K562 (cell line): ENCODE results near the gene ZNF618. TPM values are rescaled to one million over a fixed set of nuclear protein-coding genes. Genes with fewer than 3 reads are reported as not detected.

ENCODE experiments used
- ATAC-seq: fragments of 200-7000 bp; cut with Tn5 transposase; 3 replicates; pipeline ENCODE4 v1.9.1; 2020; ENCODE audit warnings: moderate library complexity
- BruUV-seq: library from RNA; stranded (reverse); fragments of 400-500 nt; replicated peaks from 2 replicates; lab custom pipeline; 2021; lab: Mats Ljungman, UMichigan
- CTCF ChIA-PET: fragments of 300-600 bp; formaldehyde crosslinking; extraction: SDS; loops from one replicate; lab custom pipeline; 2021; ENCODE audit warnings: low intra/inter-chr PET ratio; lab: Yijun Ruan, JAX
- POLR2A ChIA-PET: fragments of 300-600, 350-650 bp; sonication (Branson Sonifier 250); formaldehyde crosslinking; extraction: SDS; loops from one replicate; lab custom pipeline; 2021; ENCODE audit warnings: antibody characterized with exemption, inconsistent platforms; lab: Yijun Ruan, JAX
- DNase-seq, 4 experiments: peaks; one replicate each; pipeline versions ENCODE4 v3.0.0 to v3.0.0-alpha.2; 2011 to 2018; ENCODE audit warnings: low spot score in 3 of 4, mixed read lengths in 3 of 4; ENCODE audit errors: extremely low read depth in 1 of 4
- FAIRE-seq: peaks from 2 replicates; lab custom pipeline; 2011; peaks lifted over from hg19 to GRCh38; lab: Jason Lieb, UNC
- H2AFZ ChIP-seq: 2 replicates; pipeline ENCODE4 v1.6.0; 2011; ENCODE audit warnings: low read depth, low read length, control low read depth, inconsistent platforms
- H3K27ac ChIP-seq: fragments of 200-600 bp; 3 replicates; pipeline ENCODE4 v1.8.0; 2011; ENCODE audit warnings: low read depth, mild to moderate bottlenecking, control low read depth, inconsistent platforms, low read length, moderate library complexity, mixed read lengths; ENCODE audit errors: extremely low read depth
- H3K27me3 ChIP-seq, 2 experiments: fragments of 300-600 bp in 1 of 2; 2 replicates in 1 of 2; 3 replicates in 1 of 2; pipeline versions ENCODE4 v1.6.0 to v1.8.0; 2011; ENCODE audit warnings: inconsistent platforms in 2 of 2, low read length in 2 of 2, mild to moderate bottlenecking in 1 of 2, mixed read lengths in 1 of 2, moderate library complexity in 1 of 2; ENCODE audit not compliant: control insufficient read depth in 2 of 2, insufficient read depth in 2 of 2
- H3K36me3 ChIP-seq: fragments of 300-600 bp; 3 replicates; pipeline ENCODE4 v1.8.0; 2011; ENCODE audit warnings: mild to moderate bottlenecking, low read length, inconsistent platforms; ENCODE audit not compliant: control insufficient read depth, insufficient read depth
- H3K4me1 ChIP-seq, 2 experiments: fragments of 200-600 bp in 1 of 2; replicated peaks in 1 of 2; 2 replicates in 1 of 2; 3 replicates in 1 of 2; pipeline versions ENCODE4 v1.5.1 to v1.8.0; 2011; ENCODE audit warnings: inconsistent platforms in 2 of 2, low read length in 2 of 2, mild to moderate bottlenecking in 1 of 2, mixed read lengths in 1 of 2, moderate library complexity in 1 of 2; ENCODE audit not compliant: control insufficient read depth in 2 of 2, insufficient read depth in 2 of 2
- H3K4me2 ChIP-seq: 2 replicates; pipeline ENCODE4 v1.6.1; 2011; ENCODE audit warnings: low read length, control low read depth, inconsistent platforms, mixed read lengths; ENCODE audit not compliant: insufficient read depth
- H3K4me3 ChIP-seq: fragments of 200-600 bp; sonication (generic), shearing (Covaris generic); 2 replicates; pipeline ENCODE4 v1.5.1; 2016; ENCODE audit warnings: control low read depth, inconsistent platforms
- H3K79me2 ChIP-seq: fragments of 200-600 bp; 3 replicates; pipeline ENCODE4 v1.8.0; 2011; ENCODE audit warnings: low read length, inconsistent platforms; ENCODE audit not compliant: control insufficient read depth, insufficient read depth
- H3K9ac ChIP-seq, 2 experiments: 2 replicates each; pipeline versions ENCODE4 v1.6.0 to v1.6.1; 2011; ENCODE audit warnings: low read depth in 2 of 2, low read length in 2 of 2, control low read depth in 1 of 2, inconsistent platforms in 1 of 2, mild to moderate bottlenecking in 1 of 2, mixed read lengths in 1 of 2; ENCODE audit not compliant: insufficient read depth in 1 of 2
- H3K9me1 ChIP-seq: one replicate; pipeline ENCODE4 v1.6.0; 2011; ENCODE audit warnings: inconsistent platforms, mild to moderate bottlenecking, low read length, moderate library complexity; ENCODE audit not compliant: control insufficient read depth, insufficient read depth
- H3K9me3 ChIP-seq: replicated peaks from 2 replicates; pipeline ENCODE4 v1.5.1; 2011; ENCODE audit warnings: low read depth, low read length, inconsistent platforms; ENCODE audit not compliant: control insufficient read depth, insufficient read depth
- H4K20me1 ChIP-seq: replicated peaks from 2 replicates; pipeline ENCODE4 v1.6.1; 2011; ENCODE audit warnings: low read length, inconsistent platforms, mixed read lengths; ENCODE audit not compliant: control insufficient read depth, insufficient read depth
- E2F5 ChIP-seq: sonication (generic); formaldehyde crosslinking; IDR thresholded peaks from 2 replicates; pipeline ENCODE4 v1.8.0; 2022; ENCODE audit warnings: mild to moderate bottlenecking, missing genetic modification reagents
- MEIS2 ChIP-seq: fragments of 450-650 bp; IDR thresholded peaks from 2 replicates; pipeline ENCODE4 v1.6.1; 2014; ENCODE audit warnings: mild to moderate bottlenecking; ENCODE audit not compliant: partially characterized antibody
- PBX2 ChIP-seq, 2 experiments: IDR thresholded peaks in 1 of 2; conservative IDR thresholded peaks in 1 of 2; 2 replicates each; pipeline ENCODE4 v1.6.1; 2016; ENCODE audit warnings: low read depth in 2 of 2, mild to moderate bottlenecking in 1 of 2, missing compliant biosample characterization in 1 of 2, missing genetic modification characterization in 1 of 2, moderate library complexity in 1 of 2
- ZNF280A ChIP-seq: fragments of 450-650 bp; IDR thresholded peaks from 2 replicates; pipeline ENCODE4 v1.6.1; 2018; ENCODE audit warnings: mild to moderate bottlenecking, low read depth; ENCODE audit not compliant: partially characterized antibody
- WGBS: fragments of 100-300 bp; shearing (Covaris generic); methylation state at CpG from one replicate; pipeline ENCODE4 v1.1.6; 2016; ENCODE audit warnings: low coverage, mixed read lengths; ENCODE audit not compliant: insufficient coverage; ENCODE audit errors: missing lambda C conversion rate; 5-methylcytosine and 5-hydroxymethylcytosine counted together
- in situ Hi-C: fragments of 300-500 bp; cut with MboI; formaldehyde crosslinking; loops from 4 replicates; pipeline ENCODE4 v1.15.0; 2018; ENCODE audit warnings: inconsistent platforms, mixed read lengths
- intact Hi-C: fragments of 100-400 bp; cut with micrococcal nuclease; formaldehyde crosslinking; loops from 2 replicates; pipeline ENCODE4 v1.14.2; 2022
- polyA plus RNA-seq, 8 experiments: library from polyadenylated mRNA; depleted of rRNA in 4 of 8; stranded (reverse) in 5 of 8; unstranded in 3 of 8; fragments of >200 nt; fragmentation: Nextera tagmentation in 2 of 8; fragmentation: Illumina TruSeq in 1 of 8; extraction: Ambion mirVana in 2 of 8; extraction: Trizol in 1 of 8; gene quantifications; 2 replicates each; pipeline versions ENCODE4 v1.2.1 to v1.2.3, GENCODE V29; 2011 to 2014; ENCODE audit warnings: inconsistent platforms in 1 of 8, missing spikeins in 1 of 8
- total RNA-seq, 7 experiments: library from RNA; depleted of rRNA in 6 of 7; stranded (reverse); fragments of >200 nt in 6 of 7; fragmentation: Illumina TruSeq in 2 of 7; extraction: Trizol in 2 of 7; gene quantifications; 2 replicates each; pipeline versions ENCODE4 v1.2.1 to v1.2.3, GENCODE V29; 2011 to 2021; ENCODE audit warnings: low replicate concordance in 1 of 7

The ZNF618 gene
- total and polyA plus RNA-seq, 9 of the 15 experiments (the other 6 are each of a cell fraction or from before 2014, with no cell fraction given), result 0.08 to 13.7 (median 3.4) TPM

- FAIRE-seq, result no peak
- CTCF ChIA-PET, result no interaction called here
- in situ Hi-C loops, result no loop called here
- no peaks in the 10 kb centered on the region for H3K79me2 ChIP-seq
- H3K27me3 ChIP-seq, result peaks cover 0 to 18% of the 10 kb centered on the region in 2 experiments; a peak in 3 of 5 replicates
- H3K27ac ChIP-seq, result no peak overlapping the region
- no peak overlapping the region for H3K4me3 ChIP-seq
- intact Hi-C loops, result no loop called here
- no peaks in the 10 kb centered on the region for H3K9me1 ChIP-seq
- H3K36me3 ChIP-seq, result no peaks in the 10 kb centered on the region
- 19% methylated on average over 4 of the region's 4 CpGs for WGBS
- POLR2A ChIA-PET, result no interaction called here
- no peak overlapping the region for H3K9ac ChIP-seq
- H4K20me1 ChIP-seq, result no peaks in the 10 kb centered on the region; the same call in 1 of the 2 replicates
- H2AFZ ChIP-seq, result no peak overlapping the region
- no peak overlapping the region for H3K4me2 ChIP-seq
- TF ChIP-seq ZNF280A, result no peak
- no peak for TF ChIP-seq E2F5 (CRISPR knock-in tag)
- TF ChIP-seq MEIS2, result peak; percentile 67
- no peak for TF ChIP-seq PBX2 (CRISPR knock-in tag; IDR thresholded peaks at IDR 0.05; ENCODE audit: low read depth)
- TF ChIP-seq PBX2 (tag; conservative IDR thresholded peaks at IDR 0.05; ENCODE audit: low read depth), result peak; percentile 87
- BruUV-seq, result no TSS peak
- no peak for ATAC-seq
- no peak for DNase-seq
- H3K9me3 ChIP-seq, result no peaks in the 10 kb centered on the region
- no peaks in the 10 kb centered on the region for H3K4me1 ChIP-seq
These were observed 27.5 kb downstream of the ZNF618 start for GRCh38 chr9:113903514-113904077.
